Measurements from ENCODE around the gene RAB23.
A peak's percentile ranks its signal among the peaks of the same experiment; 100 is the strongest.

Gene RAB23

GRCh38 chr6:57242505-57242904, 20.4 kb upstream of the RAB23 start:
- peak; percentile 79 for DNase-seq

DNA sequence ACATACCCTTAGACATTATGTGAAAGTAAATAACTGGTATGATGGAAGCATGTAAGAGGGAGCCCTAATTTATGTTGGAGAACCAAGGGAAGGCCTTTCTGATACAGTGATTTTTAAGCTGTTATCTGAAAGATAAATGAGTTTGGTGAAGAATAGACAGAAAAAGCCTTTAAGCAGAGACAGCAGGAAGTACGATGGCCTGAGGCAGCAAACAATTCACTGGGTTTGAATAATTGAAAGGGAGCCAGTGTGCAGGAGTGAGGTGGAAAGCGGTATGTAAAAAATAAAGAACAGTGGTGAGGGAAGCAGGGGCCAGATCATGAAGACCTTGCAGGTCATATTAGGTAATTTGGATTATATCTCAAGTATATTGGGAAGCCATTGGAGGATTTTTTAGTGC, 4.1 kb upstream of the RAB23 start:
- no peak for DNase-seq

- DNase-seq, result no peak
Observed at GRCh38 chr6:57224769-57225515, 2.8 kb upstream of the RAB23 start.

GRCh38 chr6:57222743-57223077, 603 bp upstream of the RAB23 start:
- no peak for DNase-seq

DNA sequence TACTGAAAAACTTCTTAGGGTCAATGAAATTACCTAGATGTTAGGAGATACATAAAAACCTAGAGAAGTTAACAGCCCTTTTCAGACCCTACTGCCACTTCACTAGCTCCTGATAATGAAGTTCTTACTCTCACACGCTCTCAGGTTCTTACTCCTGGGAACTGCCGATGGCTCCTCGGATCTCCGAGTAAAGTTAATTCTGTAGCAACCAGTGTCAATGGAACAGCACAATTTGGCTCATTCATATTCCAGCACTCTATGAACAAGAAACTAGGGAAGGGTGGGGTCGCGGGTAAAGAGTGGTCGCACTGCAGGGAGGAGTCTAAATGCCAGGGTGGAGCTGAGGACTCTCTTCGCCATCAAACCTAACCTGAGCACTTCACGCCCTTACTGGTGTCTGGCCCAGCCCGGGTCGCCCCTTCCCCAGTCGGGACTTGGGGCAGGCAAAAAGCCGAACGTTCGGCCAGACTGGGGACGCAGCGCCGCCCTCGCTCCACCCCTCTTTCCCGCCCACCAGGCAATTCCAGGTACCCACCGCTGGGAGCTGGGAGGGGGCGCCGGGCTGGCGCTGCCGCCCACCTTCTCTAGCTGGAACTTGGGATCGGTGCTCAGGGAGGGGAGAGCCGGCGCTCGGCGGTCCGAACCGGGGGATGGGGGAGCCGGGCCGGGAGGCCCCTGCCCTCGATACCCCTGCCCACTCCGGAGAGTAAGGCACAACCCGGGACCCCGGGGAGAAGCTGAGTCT, 744 bp downstream of the RAB23 start:
- DNase-seq, result peak; percentile 62

DNA sequence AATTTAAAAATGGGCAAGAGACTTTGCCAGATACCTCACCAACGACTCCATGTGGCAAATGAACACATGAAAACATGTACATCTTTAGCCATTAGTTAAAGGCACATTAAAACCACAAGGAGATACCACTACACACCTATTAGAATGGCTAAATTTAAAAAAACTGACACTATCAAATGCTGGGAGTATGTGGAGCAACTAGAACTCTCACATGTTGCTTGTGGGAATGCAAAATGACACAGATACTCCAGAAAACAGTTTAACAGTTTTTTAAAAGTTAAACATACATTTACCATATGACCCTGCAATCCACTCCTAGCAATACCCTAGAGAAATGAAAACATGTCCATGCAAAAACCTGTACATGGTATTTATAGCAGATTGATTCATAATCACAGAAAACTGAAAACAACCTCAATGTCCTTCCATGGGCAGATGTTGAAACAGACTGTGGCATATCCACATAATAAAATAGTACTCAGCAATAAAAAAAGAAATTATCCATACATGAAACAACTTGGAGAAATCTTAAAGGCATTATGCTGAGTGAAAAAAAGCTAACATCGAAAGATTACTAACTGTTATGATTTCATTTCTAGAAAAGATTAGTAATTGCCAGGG, 1.9 kb downstream of the RAB23 start:
- DNase-seq, result no peak

DNA sequence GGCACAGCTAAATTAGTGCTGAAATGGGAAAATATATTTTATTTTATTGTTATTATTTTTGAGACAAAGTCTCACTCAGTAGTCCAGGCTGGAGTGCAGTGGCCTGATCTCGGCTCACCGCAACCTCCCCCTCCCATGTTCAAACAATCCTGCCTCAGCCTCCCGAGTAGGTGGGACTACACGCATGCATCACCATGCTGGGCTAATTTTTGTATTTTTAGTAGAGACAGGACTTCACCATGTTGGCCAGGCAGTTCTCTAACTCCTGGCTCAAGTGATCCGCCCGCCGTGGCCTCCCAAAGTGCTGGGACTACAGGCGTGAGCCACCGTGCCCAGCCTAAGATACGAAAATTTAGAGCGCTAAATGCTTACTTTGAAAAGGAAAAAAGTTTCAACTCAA, 4.8 kb downstream of the RAB23 start:
- no peak for DNase-seq

DNA sequence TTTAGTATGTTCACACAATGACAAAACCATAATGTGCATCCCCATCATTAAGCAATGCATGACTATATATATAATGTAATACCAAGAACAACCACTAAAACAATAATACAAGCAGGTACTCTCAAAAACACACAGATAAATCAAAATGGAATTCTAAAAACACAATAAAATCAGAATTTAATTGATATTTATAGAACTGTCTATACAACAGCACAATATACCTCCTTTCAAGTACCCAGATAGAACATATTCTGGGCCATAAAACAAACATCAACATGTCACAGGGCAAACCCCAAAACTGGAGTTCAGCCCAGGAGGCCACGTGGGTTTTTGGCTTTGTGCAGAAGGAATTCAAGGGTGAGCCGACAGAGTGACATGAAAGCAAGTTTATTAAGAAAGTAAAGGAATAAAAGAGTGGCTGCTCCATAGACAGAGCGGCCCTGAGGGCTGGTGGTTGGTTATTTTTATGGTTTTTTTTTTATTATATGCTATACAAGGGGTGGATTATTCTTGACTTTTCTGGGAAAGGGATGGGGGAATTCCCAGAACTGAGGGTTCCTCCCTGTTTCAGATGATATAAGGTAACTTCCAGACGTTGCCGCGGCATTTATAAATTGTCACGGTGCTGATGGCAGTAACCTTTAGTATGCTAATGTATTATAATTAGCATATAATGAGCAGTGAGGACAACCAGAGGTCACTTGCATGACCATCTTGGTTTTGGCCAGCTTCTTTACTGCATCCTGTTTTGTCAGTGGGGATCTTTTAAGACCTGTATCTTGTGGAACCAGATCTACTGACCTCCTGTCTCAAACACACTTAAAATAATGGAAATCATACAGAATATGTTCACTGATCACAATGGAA, 5.6 kb downstream of the RAB23 start:
- DNase-seq, result no peak

- no peak for DNase-seq
Observed at GRCh38 chr6:57215260-57215659, 6.8 kb downstream of the RAB23 start.

- no peak for DNase-seq
Observed at GRCh38 chr6:57210060-57210459, 12.0 kb downstream of the RAB23 start.

GRCh38 chr6:57209030-57209429, 13.1 kb downstream of the RAB23 start:
- no peak for DNase-seq

DNA sequence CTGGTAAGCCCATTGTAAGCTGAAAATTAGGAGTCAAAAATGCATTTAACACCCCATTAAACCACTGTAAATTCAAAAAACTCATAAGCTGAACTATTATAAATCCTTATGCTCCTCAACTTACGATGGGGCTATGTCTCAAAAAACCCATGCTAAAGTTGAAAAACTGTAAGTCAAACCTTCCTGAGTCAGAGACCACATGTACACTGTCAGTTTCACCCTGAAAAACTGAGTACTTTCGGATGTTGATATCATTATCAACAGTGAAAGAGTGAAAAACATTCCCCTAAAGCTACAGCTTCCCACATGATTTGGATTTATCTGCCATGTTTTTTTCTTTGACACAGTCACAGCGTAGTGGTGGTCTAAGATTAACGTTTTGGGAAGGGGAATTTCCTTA, 14.2 kb downstream of the RAB23 start:
- no peak for DNase-seq

GRCh38 chr6:57207141-57207540, 15.0 kb downstream of the RAB23 start:
- peak; percentile 12 for DNase-seq

GRCh38 chr6:57205550-57206328, 16.4 kb downstream of the RAB23 start:
- DNase-seq, result no peak

DNA sequence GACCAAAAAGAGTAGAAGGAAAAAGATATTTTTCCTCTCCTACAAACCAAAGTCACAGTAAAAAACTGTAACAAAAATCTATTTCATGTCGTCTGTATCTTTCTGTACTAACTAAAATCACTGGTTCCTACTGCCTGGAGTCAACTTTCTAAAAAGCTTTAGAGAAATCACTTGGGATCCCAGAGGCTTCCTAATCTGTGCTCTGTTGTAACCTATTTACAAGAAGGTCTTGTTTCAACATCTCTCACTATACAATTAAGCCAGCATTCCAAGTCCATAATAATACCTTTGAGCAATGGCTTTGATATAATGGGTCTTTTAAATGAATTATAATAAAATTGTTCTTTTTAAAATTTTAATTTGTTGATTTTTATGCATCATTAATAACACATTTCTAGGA, 20.4 kb downstream of the RAB23 start:
- no peak for DNase-seq

- DNase-seq, result no peak
Observed at GRCh38 chr6:57198926-57199636, 23.0 kb downstream of the RAB23 start.

DNA sequence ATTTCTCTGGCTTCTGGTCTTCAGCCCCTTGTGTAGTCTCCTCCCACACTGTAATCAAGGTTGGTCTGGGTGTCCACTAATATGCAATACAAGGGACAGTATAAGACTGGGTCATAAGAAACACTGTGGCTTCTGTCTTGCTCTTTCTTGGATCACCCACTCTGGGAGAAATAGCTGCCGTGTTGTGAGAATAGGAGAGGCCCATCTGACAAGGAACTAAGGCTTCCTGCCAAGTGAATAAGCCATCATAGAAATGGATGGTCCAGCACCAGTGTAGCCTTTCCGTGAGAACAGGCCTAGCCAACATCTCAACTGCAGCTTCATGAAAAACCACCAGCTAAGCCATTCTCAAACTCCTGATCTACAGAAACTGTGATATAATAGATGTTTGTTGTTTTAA, 26.6 kb downstream of the RAB23 start:
- DNase-seq, result no peak

- DNase-seq, result no peak
Observed at GRCh38 chr6:57193177-57193576, 28.9 kb downstream of the RAB23 start.

DNA sequence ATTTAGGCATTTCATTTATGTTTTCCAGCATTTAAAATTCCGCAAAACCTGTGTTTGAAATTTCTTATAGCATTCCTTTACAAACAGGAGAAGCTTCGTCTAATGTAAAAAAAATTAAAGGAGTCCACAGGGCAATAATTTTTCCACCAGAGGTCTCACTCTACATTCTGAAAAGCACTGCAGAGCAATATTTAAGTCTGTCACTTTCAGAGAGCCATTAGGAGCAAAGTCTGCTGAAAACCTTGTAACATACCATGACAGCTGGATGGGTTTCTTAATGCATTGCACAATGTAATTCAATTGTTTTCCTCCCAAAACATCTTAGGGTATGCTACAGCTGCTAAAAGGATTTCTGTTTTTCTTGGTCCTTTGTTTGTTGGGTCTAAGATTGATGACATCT, 32.0 kb downstream of the RAB23 start:
- DNase-seq, result no peak

GRCh38 chr6:57183336-57183735, 38.8 kb downstream of the RAB23 start:
- no peak for DNase-seq

- DNase-seq, result no peak
Observed at GRCh38 chr6:57182017-57182432, 40.1 kb downstream of the RAB23 start.

DNA sequence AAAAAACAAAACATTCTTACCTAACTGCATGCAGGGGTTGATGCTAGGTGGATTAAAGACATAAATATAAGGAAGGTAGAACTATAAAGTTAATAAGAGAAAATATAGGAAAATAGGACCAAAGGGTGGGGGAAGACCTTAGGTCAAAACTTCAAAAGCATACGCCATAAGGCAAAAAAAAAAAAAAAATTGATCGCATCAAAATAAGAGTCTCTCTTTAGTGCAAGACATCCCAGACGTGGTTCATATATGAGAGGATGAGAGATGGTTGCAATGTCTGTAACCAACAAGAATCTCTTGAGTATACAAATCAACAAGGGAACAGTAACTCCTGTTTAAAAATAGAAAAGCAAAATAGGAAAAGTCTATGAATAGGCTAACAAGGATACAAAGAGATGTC, 41.5 kb downstream of the RAB23 start:
- DNase-seq, result no peak

Data from kidney glomerular epithelial cell (primary cell).